HuH-7 (cell line): ENCODE results near the gene SLC6A12.
A peak's percentile ranks its signal among the peaks of the same experiment; 100 is the strongest.
"Not testable (repeated sequence)": the region's sequence is repeated elsewhere in the genome, so short reads cannot be mapped to it uniquely, and the experiment has no call there.

Experiments
- DNase-seq: peaks from one replicate; pipeline ENCODE4 v3.0.0; 2011; ENCODE audit warnings: low spot score

Gene SLC6A12

DNA sequence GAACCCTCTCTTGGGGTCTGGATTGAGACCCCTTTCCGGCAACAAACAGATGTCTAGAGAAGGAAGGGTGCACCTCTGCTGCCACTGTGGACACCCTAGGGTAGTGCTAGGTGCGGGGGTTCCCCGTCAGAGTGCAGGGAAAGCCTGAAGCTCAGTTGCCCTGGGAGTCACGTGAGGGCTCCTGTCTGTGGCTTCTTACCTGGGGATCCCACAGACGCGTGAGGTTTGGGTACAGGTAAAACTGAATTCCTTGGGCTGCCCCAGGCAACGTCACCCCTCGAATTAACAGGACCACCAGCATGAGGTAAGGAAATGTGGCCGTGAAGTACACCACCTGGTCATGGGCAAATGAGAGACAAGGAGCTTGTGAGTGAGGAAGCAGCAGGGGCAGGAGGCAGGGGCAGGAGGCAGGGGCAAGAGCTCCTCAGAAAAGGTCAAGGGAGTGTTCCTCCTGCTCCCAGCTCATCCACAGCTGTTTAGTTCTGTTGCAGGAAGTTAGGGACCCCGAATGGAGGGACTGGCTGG is 21.0 kb upstream of the SLC6A12 start:
- no peak for DNase-seq

DNA sequence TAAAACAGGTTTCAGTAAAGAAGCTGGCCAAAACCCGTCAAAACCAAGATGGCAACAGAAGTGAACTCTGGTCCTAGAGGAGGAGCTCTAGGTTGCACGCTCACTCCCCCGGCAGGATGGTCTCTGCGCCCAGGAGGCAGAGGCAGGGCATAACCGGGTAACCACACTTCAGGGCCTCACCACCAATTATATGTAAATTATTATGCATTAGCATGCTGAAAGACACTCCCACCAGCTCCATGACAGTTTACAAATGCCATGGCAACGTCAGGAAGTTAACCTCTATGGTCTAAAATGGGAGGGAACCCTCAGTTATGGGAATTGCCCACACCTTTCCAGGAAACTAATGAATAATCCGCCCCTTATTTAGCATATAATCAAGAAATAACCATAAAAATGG is 20.1 kb upstream of the SLC6A12 start:
- DNase-seq = no peak

DNA sequence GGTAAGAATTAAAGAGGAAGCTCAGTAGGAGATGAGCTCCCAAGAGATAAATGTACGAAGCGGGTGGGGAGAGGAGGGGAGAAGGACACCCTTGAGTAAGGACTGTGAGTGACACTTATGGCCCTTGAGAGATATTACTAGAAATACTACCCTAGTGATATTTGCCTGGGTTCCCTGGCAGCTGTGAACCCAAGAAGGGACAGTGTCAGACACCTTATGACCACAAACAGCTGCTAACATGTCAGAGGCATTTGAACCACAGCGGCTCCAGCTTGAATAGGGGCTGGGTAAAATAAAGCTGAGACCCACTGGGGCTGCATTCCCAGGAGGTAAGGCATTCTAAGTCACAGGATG is 19.6 kb upstream of the SLC6A12 start:
- DNase-seq = no peak

DNA sequence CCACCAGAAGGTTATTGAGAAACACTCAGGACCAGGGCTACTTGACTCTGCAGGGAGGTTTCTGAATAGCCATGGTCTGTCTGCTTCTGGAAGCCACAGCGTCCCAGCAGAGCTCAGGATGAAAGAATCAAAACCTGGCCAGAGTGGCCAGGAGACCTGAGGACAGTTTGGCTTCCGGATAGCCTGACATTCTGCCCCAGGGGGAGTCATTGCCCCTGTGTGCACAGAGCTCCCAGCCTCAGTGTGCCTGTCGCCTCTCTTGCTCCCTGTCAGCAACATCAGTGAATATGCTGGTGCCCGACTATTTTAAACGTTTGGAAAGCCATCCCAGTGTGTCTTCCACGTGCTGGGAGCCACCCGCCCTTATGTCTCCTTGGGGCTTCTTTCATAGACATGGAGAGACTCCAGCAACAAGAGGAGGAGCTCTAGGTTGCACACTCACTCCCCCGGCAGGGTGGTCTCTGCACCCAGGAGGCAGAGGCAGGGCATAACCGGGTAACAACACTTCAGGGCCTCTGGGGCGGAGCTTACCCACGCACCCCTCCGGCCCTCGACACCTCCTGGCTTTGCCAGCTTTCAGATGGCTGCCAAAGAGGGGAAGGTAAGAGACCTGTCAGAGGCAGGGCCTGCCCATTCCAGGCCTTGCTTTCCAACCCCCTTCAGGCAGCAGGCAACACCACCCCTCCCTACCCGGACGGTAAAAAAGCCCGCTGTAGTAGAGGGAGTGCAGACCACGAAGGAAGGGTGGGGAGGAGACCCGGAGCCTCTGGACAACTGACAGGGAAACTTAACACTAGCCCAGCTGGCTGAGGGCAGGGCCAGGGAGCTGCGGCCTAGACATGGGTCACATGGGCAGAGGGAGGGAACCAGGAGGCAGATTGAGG is 19.0 kb upstream of the SLC6A12 start:
- no peak for DNase-seq

DNA sequence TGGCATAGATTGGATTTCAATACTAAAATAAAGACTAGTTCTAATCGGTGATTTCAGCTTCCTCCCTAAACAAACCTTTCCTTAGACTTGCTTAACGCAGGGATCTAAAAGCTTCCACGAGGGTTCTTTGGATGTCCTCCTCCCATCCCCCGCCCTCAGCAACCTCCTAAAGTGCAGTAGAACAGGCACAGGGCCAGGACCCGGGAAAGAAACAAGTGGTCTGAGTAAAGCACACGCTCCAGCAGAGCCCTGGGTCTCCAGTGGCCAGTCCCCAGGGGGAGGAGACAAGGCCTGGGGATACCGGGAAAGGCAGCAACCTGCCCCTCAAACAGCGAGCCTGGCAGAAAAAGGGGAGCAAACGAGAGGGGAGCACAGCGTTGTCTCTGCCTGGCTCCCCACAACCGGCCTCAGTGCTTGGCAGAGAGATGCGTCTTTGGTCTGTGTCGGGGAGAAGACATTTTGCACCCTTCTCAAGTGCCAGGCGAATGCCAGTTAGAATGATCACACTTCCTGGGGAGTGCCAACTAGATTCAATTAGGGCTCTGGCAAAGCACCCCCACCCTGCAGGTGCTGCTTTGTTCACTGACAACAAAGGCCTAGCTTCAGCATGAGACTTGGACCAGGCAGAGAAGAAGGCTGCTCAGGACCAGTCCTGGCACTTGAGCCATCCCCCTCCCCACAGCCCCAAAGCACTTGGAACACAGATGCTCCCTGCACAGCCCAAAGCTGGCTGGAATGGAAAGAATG is 17.1 kb upstream of the SLC6A12 start:
- no peak for DNase-seq

DNA sequence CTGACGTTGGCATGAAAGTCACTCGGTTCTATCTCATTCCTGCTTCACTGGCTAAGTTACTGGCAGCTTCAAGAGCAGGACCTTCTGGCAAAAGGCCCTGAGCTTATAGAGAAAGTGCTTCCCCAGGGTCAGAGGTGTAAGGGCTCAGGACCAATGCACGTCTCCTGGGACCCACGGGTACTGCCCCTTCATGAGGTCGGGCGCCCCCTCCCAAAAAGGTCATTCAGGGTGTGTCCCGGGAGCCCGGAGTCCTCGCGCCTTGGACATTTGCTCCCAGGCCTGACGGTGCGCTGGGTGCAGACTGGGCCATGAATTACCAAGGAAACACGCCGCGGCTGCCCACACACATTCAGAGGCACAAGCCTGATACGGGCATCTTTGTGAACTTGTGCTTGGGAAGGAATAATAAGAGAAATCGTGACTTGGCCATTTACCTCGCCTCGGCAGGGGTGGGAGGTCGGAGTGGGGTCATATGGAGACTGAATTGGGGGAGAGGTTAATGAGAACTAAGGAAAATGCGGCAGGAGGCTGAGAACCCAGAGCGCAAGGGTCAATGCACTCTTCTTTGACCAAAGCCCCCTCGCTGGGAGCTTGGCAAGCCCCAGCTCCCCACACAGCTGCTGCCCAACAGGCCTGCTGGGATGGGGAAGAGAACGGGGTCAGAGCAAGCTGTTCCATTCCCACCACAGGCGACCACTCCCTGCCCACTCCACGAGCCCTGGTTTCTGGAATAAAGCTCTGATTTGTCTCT is 15.7 kb upstream of the SLC6A12 start:
- no peak for DNase-seq

DNA sequence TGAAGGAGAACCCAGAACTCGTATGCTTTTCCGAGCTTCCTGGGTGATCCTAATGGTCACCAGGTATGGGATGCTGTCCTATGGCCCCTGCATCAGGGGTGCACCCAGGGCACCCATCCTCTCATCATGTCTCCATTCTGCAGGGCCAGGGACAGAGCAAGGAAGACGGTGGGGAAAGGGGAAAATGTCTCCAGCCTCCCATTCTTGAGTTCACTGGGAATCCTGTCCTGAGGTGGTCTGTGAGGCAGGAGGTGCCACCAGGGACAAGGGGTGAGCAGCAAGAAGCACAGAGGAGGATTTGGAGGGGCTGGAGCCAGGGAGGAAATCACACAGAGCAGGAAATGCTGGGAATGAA is 14.9 kb upstream of the SLC6A12 start:
- DNase-seq = no peak

DNA sequence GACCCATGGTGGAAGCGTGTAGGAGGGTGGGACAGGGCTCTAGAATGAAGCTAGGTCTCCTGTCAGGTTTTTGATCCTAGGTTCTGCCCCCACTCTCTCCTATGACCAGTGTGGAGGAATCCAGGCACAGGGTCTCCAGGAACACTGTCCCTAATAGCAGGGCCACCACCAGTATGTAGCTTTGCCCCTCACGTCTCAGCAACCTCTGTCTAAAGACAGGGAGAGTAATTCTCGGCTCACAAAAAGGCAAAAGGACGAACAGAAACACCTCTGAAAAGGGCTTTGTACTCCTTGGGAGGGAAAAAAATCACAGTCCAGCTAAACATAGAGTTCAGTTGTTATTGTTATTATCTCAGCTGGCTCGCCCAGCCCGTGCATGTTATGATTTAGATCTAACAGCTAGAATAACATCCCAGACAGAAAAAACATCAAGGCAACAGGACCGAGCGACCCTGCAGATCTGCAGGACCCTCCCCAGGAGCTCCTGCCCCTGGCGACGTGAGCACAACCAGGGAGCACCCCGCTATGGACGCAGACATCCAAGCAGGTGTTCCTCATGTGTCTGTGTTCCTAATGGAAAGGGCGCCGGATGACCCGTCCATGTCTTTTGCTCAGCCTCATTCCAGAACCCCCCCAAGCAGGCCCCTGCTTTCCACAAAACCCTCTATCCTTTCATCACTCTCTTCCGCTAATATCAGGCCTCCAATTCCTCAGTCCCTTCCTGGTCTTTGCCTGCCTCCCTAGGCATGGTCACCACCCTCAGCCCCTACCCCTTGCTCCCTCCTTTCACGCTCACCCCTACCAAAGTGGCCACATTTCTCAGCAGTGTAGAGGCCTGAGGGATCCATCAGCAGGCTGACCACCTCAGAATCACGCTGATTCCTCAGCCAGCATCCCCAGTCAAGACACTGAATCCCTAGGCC is 14.2 kb upstream of the SLC6A12 start:
- DNase-seq = no peak

DNA sequence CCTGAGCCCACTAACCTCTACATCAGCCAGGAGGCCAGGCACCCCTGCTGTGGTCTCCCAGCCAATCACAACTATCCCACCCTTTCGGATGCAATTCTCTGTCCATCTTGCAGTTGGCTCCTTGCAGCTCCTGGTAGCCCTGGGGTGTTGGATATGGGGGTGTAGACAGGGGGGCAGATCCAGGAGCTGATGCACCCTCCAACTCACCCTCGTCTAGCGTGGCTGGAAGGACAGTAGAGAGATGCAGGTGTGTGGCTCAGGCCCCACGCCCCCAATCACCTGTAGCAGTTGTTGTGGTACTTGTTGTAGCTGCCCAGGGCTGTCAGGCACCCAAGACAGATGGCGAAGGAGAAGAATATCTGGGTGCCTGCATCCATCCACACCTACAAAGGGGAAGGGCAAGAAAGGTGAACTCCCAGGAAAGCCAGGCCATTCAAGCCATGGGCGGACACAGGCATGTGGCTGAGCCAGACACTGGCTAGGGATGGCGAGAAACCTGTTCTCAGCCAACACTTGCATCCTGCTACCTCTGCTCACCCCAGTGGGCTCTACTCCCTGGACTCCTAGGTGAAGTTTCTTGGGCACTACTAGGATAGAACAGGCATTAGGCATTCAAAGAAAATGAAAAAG is 13.4 kb upstream of the SLC6A12 start:
- DNase-seq = no peak

DNA sequence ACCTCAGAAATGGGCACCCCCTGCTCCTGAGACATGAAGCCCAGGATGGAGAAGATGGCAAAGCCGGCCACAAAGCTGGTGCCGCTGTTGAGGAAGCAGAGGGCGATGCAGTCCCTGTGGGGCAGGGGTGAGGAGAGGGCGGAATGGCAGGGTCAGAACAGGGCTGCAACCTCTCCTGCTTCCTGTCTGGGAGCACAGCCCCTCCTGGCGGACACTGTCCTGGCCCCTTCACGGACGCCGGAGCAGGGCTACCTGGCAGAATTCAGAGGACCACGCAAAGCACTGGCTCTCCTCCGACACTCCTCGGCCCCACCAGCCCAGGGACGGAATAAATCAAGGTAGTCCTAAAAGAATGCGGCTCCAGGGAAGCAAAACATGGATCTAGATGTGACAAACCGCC is 12.4 kb upstream of the SLC6A12 start:
- DNase-seq = no peak

DNA sequence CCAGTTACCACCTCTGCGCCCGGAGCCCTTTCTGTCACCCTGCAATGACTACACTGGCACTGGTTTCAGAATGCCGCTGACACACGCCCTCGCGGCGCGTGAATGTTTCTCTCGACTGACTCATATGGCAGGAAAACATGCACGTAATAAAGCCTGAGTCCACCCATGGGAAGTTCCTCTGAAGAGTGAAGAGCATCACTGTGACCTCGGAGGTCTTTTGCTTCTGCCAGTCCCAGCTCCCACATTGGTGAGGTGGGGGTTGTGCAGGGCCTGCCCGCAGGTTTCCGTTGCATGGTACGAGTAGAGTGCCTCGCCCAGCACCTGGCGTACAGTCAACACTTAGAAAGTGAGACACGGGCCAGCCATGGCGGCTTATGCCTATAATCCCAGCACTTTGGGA is 11.1 kb upstream of the SLC6A12 start:
- DNase-seq = no peak

DNA sequence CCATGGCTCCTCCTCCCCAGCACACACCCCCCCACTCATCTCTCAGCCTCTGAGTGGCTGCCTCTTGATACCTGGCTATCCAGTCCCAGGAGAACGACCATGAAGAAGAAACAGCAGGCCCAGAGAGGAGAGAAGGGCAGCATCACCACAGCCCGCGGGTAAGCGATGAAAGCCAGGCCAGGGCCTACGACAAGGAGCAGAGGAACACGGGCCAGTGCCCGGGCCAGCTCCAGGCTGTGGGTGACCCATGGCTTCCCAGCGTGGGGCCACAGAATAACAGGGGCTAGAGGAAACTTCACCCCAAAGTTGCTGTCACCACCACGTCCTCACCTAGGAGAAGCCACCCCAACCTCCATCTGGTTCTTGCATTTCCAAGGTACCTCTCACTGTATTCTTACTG is 10.4 kb upstream of the SLC6A12 start:
- no peak for DNase-seq

DNA sequence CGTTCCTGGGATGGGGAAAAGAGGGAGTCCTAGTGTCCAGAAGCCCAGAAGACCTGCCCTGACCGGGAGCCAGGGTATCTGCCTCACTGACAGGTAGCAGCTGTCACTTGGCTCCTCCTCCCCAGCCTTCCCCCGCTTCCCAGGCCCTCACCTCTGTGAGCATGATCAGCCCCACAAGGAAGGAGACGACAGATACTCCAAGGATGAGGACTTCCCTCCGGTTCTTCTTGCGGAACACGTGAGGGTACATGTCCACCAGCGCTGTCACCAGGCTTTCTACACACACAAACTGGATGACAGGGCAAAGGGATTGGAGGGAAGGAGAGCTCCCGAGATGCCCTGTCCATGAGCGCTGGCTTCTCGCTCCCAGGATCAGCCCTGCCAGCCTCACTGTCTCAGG is 9.9 kb upstream of the SLC6A12 start:
- no peak for DNase-seq

DNA sequence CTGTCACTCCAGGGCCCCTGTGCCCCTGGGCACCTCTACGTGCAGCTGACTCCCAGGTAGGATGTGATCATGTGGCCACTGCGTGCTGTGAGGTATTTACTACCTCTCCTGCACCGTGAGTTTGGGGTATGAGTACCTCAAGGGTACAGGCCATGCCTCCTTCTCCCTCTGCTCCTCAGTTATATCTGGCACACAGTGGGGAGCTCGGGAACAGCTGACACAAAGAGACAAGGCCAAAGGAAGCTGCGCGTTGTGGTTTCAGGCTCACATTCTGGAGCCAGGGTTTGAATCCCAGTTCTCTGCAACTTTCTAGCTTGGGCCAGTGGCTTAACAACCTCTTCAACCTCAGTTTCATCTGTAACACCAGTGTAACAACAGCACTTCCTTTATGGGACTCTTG is 7.8 kb upstream of the SLC6A12 start:
- DNase-seq = no peak

DNA sequence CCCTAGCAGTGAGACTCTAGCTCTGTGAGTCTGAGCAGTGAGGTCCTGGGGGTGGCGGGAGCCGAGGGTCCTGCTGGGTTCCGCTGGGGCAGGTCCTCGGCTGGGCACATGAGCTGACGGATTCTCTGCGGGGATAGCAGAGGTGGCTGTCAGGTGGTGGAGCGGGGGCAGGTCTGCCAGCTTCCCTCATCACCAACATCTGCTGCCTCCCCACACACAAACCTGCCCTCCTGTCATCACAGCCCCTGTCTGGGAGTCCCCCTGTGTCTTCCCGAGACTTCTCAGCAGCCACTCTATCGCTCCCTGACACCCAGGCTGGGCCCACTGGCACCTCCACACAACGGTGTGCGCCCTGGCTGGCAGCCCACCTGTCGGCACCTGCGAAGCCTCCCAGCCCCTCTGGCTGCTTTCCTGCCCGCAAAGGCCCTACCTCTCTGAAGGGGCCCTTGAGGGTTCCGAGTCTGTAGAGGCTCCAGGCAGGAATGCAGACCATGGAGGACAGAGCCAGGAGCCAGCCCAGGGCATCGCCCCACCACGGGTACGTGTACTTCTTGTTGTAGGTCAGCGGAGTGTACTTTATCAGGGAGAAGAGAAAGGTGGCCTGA is 7.1 kb upstream of the SLC6A12 start:
- no peak for DNase-seq

DNA sequence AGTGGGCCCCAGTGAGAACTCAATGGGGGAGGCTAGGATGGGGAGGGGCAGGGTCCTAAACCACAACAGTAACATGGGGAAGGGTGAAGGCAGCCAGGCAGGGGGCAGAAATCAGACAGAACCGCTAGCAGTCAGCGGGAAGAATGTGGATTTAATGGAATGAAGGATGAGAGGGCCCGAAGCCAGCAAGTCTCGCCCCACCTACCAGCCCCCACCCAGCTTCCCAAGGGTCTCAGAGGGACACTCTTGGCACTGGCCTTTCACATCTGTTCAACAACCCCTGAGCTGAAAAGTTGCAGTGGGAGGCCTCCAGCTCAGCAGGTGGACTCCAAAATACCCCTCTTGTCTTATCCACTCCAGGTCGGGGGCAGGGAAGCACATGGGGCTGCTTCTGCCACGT is 6.5 kb upstream of the SLC6A12 start:
- no peak for DNase-seq

DNA sequence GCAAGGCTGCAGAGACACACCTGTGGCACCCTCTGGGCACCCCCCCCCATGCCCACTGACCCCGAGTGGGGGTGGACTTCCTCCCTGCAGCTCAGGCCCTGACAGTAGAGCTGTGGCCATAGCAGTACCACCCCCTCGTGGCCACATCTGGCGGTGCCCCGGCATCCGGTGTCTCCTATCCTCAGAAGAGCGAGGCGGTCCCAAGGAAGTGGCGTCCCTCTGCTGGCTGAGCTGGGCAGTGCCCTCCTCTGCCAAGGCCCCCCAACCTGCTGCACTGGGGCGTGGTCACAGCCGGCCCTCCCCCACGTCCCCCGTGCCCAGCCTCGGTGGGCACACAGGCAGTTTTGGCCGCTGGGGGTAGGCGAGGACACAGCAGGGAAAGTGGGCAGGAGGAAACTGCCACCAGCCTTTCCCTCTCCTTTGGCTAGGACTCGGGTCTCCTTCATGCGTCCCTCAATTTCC is 6.0 kb upstream of the SLC6A12 start:
- peak; percentile 82 for DNase-seq

DNA sequence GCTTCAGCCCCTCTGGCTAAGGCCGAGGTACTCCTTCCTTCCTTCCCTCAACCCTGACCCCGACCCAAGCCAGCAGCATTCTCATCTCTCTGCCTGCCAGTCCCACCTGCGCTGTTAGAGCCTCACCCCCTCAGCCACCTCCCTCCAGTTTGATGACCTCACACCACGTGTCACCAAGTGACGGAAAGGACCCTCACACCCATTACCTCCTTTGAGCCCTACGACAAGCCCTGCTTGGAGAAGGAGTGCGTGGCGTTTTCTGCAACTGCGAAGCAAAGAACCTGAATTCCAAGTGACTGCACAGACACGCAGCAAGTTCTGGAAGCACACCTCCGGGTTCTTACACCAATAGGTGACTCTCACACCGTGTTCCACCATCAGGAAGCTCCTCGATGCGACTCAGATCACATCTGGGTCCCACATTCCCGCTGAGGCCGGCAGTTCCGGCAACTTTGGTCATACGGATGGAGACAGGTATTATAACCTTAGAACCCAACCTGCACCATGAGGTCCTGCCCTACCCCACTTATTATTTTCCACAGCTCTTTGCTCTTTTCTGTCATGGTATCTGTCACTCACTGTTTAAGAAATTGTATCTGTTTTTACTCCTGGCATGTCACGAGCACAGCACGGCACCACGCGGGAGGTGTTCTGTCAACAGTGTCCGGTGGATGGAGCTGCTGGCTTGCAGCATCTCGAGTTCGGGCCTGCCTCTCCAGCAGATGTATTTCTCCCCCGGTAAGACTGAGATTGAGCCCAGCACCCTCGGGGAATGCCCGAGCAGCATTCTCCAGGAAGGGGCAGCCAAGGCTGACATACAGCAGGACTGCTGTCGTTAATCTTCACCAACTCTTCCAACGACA is 5.0 kb upstream of the SLC6A12 start:
- no peak for DNase-seq

DNA sequence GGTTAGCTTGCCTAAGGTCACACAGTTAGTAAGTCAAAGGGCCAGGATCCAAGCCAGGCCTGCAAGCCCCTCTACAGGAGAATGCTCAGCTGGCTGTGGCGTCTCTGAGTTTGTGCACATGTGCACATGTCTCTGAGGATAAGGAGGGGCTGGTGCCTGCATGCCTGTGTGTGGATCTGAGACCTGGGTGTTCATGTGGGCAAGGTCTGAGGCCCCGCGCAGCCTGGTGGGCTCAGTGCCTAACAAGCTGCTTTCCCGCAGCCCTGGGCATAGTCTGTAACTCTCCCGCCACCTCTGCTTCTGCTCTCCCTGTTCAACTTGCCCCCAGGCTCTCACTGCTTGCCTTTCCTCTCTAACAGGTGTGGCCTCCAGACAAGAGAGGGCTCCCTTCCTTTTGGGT is 4.3 kb upstream of the SLC6A12 start:
- no peak for DNase-seq

DNA sequence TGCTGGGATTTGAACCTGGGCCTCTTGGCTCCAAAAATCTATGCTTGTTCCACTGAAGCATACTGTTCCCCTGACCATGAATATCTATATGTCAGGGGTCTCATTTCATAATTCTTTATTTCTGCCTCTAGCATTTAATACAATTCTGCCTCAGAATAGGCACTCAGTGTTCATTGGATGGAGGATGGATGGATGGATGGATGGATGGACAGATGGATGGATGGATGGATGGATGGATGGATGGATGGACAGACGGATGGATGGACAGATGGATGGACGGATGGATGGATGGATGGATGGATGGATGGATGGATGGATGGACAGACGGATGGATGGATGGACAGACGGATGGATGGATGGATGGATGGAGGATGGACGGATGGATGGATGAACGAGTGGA is 3.1 kb upstream of the SLC6A12 start:
- not testable (repeated sequence) for DNase-seq
